Right lobe of liver (tissue), 6 donors: ENCODE data around the gene BRD3. TPM values are rescaled to one million over a fixed set of nuclear protein-coding genes. Genes with fewer than 3 reads are reported as not detected.

ENCODE experiments used
- ATAC-seq, 4 donors: fragments of 200-7000 bp; cut with Tn5 transposase; one replicate each; pipeline ENCODE4 v1.9.1; 2020; ENCODE audit warnings: mild to moderate bottlenecking in 4 of 4, moderate library complexity in 4 of 4
- DNase-seq, 3 donors: peaks; one replicate each; pipeline ENCODE4 v3.0.0-alpha.2; 2020
- H3K27ac ChIP-seq, 3 donors: fragments of 200-600 bp; one replicate each; pipeline ENCODE4 v1.8.0; 2022
- H3K27me3 ChIP-seq, 2 donors: fragments of 200-600 bp; one replicate each; pipeline ENCODE4 v1.8.0; 2022
- H3K36me3 ChIP-seq, 4 donors: fragments of 200-600 bp; sonication (generic) in 1 of 4; one replicate each; pipeline versions ENCODE4 v1.5.1 to v1.8.0; 2017 to 2022; ENCODE audit warnings: control low read depth in 1 of 4
- H3K4me1 ChIP-seq, 4 donors: fragments of 200-600 bp; sonication (generic) in 1 of 4; one replicate each; pipeline versions ENCODE4 v1.5.1 to v1.8.0; 2017 to 2022; ENCODE audit warnings: control low read depth in 1 of 4
- H3K4me3 ChIP-seq, 3 donors: fragments of 200-600 bp; one replicate each; pipeline ENCODE4 v1.8.0; 2022
- H3K9me3 ChIP-seq, 4 donors: fragments of 200-600 bp; sonication (generic) in 1 of 4; one replicate each; pipeline versions ENCODE4 v1.5.1 to v1.8.0; 2017 to 2022; ENCODE audit warnings: control low read depth in 1 of 4
- POLR2A ChIP-seq: fragments of 450-650 bp; IDR thresholded peaks from one replicate; pipeline ENCODE4 v1.6.1; 2017; ENCODE audit warnings: antibody characterized with exemption, mild to moderate bottlenecking
- WGBS: methylation state at CpG from one replicate; pipeline ENCODE4 v1.1.6; 2018; ENCODE audit warnings: low coverage, low lambda C conversion rate; ENCODE audit not compliant: insufficient coverage; ENCODE audit errors: missing lambda C conversion rate; 5-methylcytosine and 5-hydroxymethylcytosine counted together
- intact Hi-C, 2 donors: fragments of 100-400 bp; cut with DNase I; formaldehyde crosslinking; loops; one replicate each; pipeline versions ENCODE4 v1.11.2 to v1.14.1; 2022
- long read RNA-seq: library from polyadenylated mRNA; unstranded; transcript quantifications from one replicate; pipeline ENCODE4 v2.0.0, GENCODE V29; 2019
- total RNA-seq, 6 experiments: library from RNA; depleted of rRNA in 2 of 6; stranded (reverse); fragments of >200 nt in 2 of 6; fragmentation: NEBNext Ultra II Directional in 3 of 6; extraction: Animal tissue kit (Norgen Biotek cat#: 25700) in 3 of 6; gene quantifications; one replicate each; pipeline versions ENCODE4 v1.1.0 to v1.2.4, GENCODE V29; 2016 to 2023
- TF ChIP-seq, protein P1 (sequence below), 4 donors: fragments of 200-600 bp in 3 of 4; fragments of 450-650 bp in 1 of 4; IDR thresholded peaks; one replicate each; pipeline versions ENCODE4 v1.5.1 to v1.8.0; 2016 to 2022; ENCODE audit warnings: antibody characterized with exemption in 4 of 4, mild to moderate bottlenecking in 2 of 4
- donor health status: DM: no; HTN: yes; CAD: no.
- donor health status: DM: no; HTN: no; CAD: no.
- donor health status: DM: no; HTN: no; CAD: no.
- donor health status: DM: no; HTN: yes; CAD: no.
- donor health status: DM: no; HTN: yes; CAD: no.

The BRD3 gene
- 10 to 100 TPM; 10.7 to 25.4 (median 21.1) TPM for total RNA-seq
- long read RNA-seq, partial matches to known transcripts: 3 of 7 reads
- long read RNA-seq, other reads (novel, unspliced or antisense): 3 of 7 reads

DNA sequence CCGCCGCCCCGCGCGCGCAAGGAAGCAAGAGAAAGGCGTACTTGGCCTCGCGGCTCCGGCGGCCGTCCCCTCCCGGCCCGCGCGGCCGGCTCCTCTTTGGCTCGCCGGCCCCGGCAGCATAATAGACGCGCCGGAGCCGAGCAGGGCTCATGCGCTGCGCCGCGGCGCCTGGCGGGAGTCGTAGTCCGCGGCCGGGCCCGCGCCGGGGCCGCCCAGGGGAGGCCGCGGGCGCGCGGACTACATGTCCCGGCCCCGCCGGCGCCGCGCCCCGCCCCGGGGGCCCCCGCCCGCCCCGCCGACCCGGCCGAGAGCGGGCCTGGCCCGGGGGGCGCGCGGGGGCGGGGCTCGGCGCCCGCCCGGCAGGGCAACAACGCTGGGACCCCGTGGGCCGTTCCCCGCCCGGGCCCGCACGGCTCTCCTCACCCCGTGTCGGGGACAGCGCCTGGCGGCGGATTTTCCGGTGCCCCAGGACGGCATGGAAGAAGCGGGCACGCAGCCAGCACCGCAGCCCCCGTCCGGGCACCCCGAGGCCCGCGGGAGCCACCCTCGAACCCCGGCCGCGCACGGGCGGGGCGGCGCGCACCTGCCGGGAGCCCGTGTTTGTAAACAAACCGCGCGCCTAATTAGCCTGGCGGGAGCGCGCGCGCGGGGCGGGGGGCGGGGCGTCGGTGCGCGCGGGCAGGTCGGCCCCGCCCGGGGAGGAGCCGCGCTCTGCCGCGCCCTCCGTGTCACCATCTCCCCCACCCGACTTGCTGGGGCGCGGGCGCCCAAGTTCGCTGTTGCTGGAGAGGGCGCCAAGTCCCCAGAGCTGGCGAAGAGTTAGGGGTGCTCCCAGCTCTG is at the start of gene BRD3:
Gene BRD3, minus strand, starts transcription at position 123 of the 840 bp plus-strand sequence. CDS start 14,549 bp downstream, outside the sequence.
- Histone ChIP-seq H3K27me3 (no peaks in the 10 kb centered on the region), H3K9me3 (no peaks in the 10 kb centered on the region), H3K27ac (peak within 1 kb of the TSS; percentile 84 to 97 (median 94)), H3K4me3 (peak within 1 kb of the TSS; percentile 75 to 95 (median 79)), H3K36me3 (no peaks in the 10 kb centered on the region), H3K4me1 (peaks cover 0 to 18% (median 0%) of the 10 kb centered on the region in 4 donors)
- no CpG with 5 or more reads among the region's 131 CpGs for WGBS
- intact Hi-C loops: no loop called here
- ATAC-seq (peak; percentile 78 to 86 (median 82)), DNase-seq (peak; percentile 89 to 91 (median 89))
- TF ChIP-seq POLR2A: peak; percentile 81
- TF ChIP-seq, protein P1, sequence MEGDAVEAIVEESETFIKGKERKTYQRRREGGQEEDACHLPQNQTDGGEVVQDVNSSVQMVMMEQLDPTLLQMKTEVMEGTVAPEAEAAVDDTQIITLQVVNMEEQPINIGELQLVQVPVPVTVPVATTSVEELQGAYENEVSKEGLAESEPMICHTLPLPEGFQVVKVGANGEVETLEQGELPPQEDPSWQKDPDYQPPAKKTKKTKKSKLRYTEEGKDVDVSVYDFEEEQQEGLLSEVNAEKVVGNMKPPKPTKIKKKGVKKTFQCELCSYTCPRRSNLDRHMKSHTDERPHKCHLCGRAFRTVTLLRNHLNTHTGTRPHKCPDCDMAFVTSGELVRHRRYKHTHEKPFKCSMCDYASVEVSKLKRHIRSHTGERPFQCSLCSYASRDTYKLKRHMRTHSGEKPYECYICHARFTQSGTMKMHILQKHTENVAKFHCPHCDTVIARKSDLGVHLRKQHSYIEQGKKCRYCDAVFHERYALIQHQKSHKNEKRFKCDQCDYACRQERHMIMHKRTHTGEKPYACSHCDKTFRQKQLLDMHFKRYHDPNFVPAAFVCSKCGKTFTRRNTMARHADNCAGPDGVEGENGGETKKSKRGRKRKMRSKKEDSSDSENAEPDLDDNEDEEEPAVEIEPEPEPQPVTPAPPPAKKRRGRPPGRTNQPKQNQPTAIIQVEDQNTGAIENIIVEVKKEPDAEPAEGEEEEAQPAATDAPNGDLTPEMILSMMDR (IDR thresholded peaks at IDR 0.05): no peak

DNA sequence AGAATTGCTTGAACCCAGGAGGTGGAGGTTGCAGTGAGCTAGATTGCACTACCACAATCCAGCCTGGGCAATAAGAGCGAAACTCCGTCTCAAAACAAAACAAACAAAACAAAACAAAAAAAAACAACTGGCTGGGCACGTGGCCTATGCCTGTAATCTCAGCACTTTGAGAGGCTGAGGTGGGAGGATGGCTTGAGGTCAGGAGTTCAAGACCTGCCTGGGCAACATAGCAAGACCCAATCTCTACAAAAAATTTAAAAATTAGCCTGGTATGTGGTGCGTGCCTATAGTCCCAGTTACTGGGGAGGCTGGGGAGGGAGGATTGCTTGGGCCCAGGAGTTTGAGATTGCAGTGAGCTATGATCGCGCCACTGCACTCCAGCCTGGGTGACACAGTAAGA is 44.7 kb upstream of the BRD3 start:
- Histone ChIP-seq H3K36me3 (no peaks in the 10 kb centered on the region), H3K4me1 (no peaks in the 10 kb centered on the region), H3K27me3 (no peaks in the 10 kb centered on the region), H3K27ac (no peak overlapping the region), H3K4me3 (no peak overlapping the region), H3K9me3 (no peaks in the 10 kb centered on the region)
- intact Hi-C loops: no loop called here
- no peak for DNase-seq
- TF ChIP-seq, protein P1 (IDR thresholded peaks at IDR 0.05): no peak
- TF ChIP-seq POLR2A: no peak
- WGBS: 68% methylated on average over 5 of the region's 6 CpGs
- no peak for ATAC-seq

GRCh38 chr9:134111064-134111463 is 43.2 kb upstream of the BRD3 start:
- Histone ChIP-seq H3K4me3 (no peak overlapping the region), H3K9me3 (no peaks in the 10 kb centered on the region), H3K27me3 (no peaks in the 10 kb centered on the region), H3K4me1 (no peaks in the 10 kb centered on the region), H3K27ac (no peak overlapping the region), H3K36me3 (no peaks in the 10 kb centered on the region)
- TF ChIP-seq, protein P1 (IDR thresholded peaks at IDR 0.05): no peak
- TF ChIP-seq POLR2A: no peak
- DNase-seq (peak in 1 of 3 donors; percentile 11), ATAC-seq (no peak)
- WGBS: 67% methylated on average over 4 of the region's 9 CpGs
- intact Hi-C loops: no loop called here

DNA sequence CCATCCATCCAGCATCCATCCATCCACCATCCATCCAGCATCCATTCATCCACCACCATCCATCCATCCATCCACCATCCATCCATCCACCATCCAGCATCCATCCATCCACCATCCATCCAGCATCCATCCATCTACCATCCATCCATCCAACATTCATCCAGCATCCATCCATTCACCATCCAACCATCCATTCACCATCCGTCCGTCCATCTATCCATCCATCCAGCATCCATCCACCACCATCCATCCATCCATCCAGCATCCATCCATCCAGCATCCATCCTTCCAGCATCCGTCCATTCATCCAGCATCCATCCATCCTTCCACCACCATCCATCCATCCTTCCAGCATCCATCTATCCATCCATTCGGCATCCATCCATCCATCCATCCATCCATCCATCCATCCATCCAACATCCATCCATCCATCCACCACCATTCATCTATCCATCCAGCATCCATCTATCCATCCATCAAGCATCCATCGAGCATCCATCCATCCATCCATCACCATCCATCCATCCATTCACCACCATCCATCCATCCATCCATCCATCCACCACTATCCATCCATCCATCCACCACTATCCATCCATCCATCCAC is 35.7 kb upstream of the BRD3 start:
- 50% methylated on average over 5 of the region's 5 CpGs for WGBS
- Histone ChIP-seq H3K27me3 (no peaks in the 10 kb centered on the region), H3K4me1 (no peaks in the 10 kb centered on the region), H3K36me3 (no peaks in the 10 kb centered on the region), H3K9me3 (no peaks in the 10 kb centered on the region), H3K27ac (no peak overlapping the region), H3K4me3 (no peak overlapping the region)
- TF ChIP-seq, protein P1 (IDR thresholded peaks at IDR 0.05): no peak
- no peak for TF ChIP-seq POLR2A
- DNase-seq (no peak), ATAC-seq (no peak)
- intact Hi-C loops: loop anchor here in 1 of 2 donors (10.0 kb wide), 1 partner anchor 309 kb away; no protein-coding TSS in a partner anchor
